ENCODE results near the gene HMGXB4. TPM values are rescaled to one million over a fixed set of nuclear protein-coding genes. Genes with fewer than 3 reads are reported as not detected.
A peak's percentile ranks its signal among the peaks of the same experiment; 100 is the strongest.

The HMGXB4 gene
- polyA plus RNA-seq, 1 experiment, result 30.4 TPM

DNA sequence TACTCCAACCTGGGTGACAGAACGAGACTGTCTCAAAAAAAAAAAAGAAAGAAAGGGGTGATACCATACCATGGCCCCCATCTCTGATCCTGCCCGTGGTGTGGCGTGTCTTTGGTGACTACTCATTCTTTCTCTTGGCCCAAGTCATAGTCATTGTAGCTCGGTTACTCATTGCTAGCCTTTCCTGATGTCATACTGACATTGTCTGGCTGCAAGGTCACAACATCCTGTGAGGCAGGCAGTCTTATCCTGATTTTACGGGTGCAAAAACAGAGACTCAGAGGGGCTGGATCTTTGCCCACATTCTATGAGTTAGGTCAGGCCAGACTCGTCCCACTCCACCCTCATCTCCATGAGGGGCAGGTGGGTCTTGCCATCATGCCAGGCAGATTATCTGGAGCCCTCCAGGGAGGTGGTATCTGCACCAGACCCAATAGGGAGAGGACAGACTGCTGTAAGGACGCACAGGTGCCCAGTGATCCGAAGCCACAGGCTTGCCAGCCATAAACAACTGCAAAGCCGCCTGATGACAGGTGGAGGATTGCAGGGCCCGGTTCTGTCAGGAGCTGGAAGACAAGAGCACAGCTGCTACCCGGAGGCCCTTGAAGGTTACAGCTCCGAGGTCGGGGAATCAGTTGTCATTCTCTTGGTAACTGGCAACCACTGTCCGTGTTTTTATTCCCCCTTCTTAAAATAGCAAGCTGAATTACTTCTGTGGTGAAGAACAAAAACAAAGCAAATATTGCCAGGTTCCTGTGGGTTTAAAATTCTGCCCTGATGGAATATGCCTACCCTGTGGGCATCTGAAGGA lies 56.2 kb downstream of the HMGXB4 start:
- H3K27me3 ChIP-seq (ENCODE audit: control insufficient read depth, insufficient read depth, low read length), result no peaks in the 10 kb centered on the region

DNA sequence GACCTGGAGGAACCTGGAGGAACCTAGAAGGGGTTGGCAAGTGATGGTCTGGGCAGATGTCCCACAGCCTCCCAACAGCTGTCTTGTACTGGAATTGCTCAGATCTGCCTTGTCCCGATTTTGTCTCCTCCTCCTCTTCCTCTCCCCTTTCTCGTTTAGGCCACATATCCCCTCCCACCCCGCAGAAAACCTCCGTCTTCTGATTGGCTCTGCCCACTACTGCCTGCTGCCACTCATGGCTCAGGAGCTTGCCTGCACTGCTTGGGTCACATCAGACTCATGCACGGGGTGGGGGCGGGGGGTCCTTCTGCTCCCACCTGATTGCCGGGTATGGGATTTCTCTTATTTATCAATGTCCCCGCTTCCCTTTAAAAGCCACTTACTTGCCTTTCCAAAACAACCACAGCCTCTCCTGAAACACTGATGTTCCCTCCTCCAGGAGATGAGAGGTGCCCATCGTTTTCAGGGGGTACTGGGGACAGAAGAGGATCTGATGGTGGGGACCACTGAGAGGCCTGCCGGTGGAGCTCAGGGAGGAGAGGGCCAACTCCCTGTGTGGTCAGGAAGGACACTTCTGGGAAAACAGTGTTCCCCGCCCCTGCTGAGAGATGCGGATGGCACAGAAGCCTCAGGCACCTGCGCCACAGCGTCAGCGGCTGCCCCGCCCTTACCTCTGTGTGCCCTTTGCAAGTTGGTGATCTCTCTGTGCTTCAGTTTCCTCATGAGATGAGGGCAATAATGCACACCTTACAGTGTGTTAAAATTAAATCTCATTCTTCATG lies 57.1 kb downstream of the HMGXB4 start:
- Histone ChIP-seq H3K4me3 (ENCODE audit: low read depth, low read length) (no peak overlapping the region), H3K27me3 (ENCODE audit: control insufficient read depth, insufficient read depth, low read length) (no peaks in the 10 kb centered on the region), H3K27ac (ENCODE audit: low read depth, low read length) (no peak overlapping the region), H3K9me3 (ENCODE audit: control insufficient read depth, insufficient read depth, low read length) (no peaks in the 10 kb centered on the region; the same call in 1 of the 2 replicates)
- POLR2A ChIA-PET, result no interaction called here
- no peak for DNase-seq (ENCODE audit: low read depth, low spot score)
- CTCF ChIA-PET, result no interaction called here
- TF ChIP-seq, protein P1, sequence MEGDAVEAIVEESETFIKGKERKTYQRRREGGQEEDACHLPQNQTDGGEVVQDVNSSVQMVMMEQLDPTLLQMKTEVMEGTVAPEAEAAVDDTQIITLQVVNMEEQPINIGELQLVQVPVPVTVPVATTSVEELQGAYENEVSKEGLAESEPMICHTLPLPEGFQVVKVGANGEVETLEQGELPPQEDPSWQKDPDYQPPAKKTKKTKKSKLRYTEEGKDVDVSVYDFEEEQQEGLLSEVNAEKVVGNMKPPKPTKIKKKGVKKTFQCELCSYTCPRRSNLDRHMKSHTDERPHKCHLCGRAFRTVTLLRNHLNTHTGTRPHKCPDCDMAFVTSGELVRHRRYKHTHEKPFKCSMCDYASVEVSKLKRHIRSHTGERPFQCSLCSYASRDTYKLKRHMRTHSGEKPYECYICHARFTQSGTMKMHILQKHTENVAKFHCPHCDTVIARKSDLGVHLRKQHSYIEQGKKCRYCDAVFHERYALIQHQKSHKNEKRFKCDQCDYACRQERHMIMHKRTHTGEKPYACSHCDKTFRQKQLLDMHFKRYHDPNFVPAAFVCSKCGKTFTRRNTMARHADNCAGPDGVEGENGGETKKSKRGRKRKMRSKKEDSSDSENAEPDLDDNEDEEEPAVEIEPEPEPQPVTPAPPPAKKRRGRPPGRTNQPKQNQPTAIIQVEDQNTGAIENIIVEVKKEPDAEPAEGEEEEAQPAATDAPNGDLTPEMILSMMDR (IDR thresholded peaks at IDR 0.05; ENCODE audit: low read depth, low read length), result no peak

More for the DNA sequence above, 56.2 kb downstream of the HMGXB4 start:
- DNase-seq (ENCODE audit: low read depth, low spot score), result peak; percentile 26
- no peak overlapping the region for H3K4me3 ChIP-seq (ENCODE audit: low read depth, low read length)
- ChIA-PET CTCF (no interaction called here), POLR2A (interaction anchor here (1.3 kb wide), 1 partner anchor 14 kb away, joined by 5 read pairs; the partner anchor contains the start of gene TOM1)
- H3K27ac ChIP-seq (ENCODE audit: low read depth, low read length), result peak overlapping the region; percentile 52
- no peaks in the 10 kb centered on the region; the same call in 1 of the 2 replicates for H3K9me3 ChIP-seq (ENCODE audit: control insufficient read depth, insufficient read depth, low read length)
- TF ChIP-seq, protein P1 (IDR thresholded peaks at IDR 0.05; ENCODE audit: low read depth, low read length), result no peak

DNA sequence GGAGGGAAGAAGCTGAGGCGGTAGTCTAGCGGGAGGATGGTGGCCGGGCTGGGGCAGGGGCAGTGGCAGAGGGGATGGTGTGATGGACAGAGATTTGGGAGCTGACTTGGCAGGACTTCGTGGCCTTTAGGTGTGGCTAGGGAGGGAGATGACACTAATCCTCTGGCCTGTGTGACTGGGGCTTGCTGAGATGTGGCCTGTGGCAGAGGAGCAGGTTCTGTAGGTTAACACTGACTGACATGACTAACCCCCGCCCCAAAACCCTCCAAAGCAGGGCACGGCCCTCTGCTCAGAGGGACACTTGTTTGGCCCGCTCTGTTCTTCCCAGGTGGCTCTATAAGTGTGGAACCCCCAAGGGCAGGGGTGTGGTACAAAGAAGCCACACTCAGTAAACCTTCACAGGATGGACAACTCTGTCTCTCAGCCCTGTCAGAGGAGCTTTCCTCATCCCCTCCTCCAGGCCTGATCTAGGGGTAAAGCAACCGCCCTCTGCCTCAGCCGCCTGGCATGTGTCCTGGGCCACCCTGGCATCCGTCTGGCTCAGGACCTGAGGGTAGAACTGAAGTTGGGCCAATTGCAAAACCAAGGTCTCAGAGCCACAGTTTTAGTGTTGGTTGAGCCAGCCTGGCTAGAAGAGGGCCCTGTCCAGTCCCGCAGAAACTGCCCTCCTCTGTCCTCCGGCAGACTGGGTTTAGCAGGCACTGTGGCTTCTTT lies 58.0 kb downstream of the HMGXB4 start:
- TF ChIP-seq, protein P1 (IDR thresholded peaks at IDR 0.05; ENCODE audit: low read depth, low read length), result no peak
- CTCF ChIA-PET, result no interaction called here

DNA sequence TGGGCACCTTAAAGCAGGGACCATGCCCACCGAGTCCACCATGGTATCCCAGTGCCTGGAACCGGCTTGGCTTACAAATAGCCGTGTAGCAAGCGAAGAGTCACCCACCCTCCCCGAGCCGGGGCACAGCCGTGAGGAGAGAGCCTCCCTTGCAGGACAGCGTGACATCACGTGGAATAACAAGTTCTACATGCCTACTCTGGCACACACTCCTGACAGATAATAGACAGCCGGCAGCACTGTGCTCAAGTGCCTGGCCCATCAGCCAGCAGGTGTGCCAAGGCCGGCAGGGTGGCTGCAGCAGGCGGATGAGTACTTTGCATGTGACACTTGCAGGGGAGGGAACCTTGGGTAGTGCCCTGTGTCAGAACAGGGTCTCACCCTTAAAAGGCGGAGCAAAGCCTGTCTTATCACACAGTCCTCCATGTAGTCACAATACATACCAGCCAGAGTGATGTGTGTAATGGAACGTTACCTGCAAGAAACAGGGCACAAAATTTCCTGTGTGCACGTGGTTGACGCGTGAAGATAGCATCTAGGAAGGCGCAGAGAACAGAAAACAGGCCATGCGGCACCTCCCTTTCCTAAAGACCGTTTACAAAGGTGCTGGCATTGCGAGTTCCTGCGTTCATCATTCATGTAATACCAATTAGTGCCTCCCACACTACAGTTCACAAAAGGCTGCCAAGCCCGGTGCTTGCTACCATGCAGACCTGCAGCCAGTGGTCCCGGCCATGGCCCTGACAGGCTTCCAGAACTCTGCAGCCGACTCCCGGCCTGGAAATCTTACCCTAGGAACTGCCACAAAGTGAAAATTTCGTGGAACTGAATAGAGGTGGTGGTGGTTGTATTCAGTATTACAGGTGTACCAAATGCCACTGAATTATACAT lies 58.8 kb downstream of the HMGXB4 start:
- no peak for DNase-seq (ENCODE audit: low read depth, low spot score)
- Histone ChIP-seq H3K4me3 (ENCODE audit: low read depth, low read length) (no peak overlapping the region), H3K27me3 (ENCODE audit: control insufficient read depth, insufficient read depth, low read length) (no peaks in the 10 kb centered on the region), H3K27ac (ENCODE audit: low read depth, low read length) (no peak overlapping the region), H3K9me3 (ENCODE audit: control insufficient read depth, insufficient read depth, low read length) (no peaks in the 10 kb centered on the region; the same call in 1 of the 2 replicates)
- CTCF ChIA-PET, result no interaction called here
- POLR2A ChIA-PET, result no interaction called here
- TF ChIP-seq, protein P1 (IDR thresholded peaks at IDR 0.05; ENCODE audit: low read depth, low read length), result no peak

More for the DNA sequence above, 58.0 kb downstream of the HMGXB4 start:
- Histone ChIP-seq H3K4me3 (ENCODE audit: low read depth, low read length) (no peak overlapping the region), H3K9me3 (ENCODE audit: control insufficient read depth, insufficient read depth, low read length) (no peaks in the 10 kb centered on the region; the same call in 1 of the 2 replicates), H3K27ac (ENCODE audit: low read depth, low read length) (no peak overlapping the region), H3K27me3 (ENCODE audit: control insufficient read depth, insufficient read depth, low read length) (no peaks in the 10 kb centered on the region)
- POLR2A ChIA-PET, result no interaction called here
- no peak for DNase-seq (ENCODE audit: low read depth, low spot score)

All from AG04450 (cell line).